ENCODE data around the gene NCSTN.
A peak's percentile ranks its signal among the peaks of the same experiment; 100 is the strongest.

Gene NCSTN

GRCh38 chr1:160342953-160343869 is at the start of gene NCSTN, which contains the start of gene COPA:
TSS of gene NCSTN (plus strand) at chr1:160343383. CDS start at chr1:160343397, 14 bp downstream.
TSS of gene COPA (minus strand) at chr1:160343250. CDS start at chr1:160343170, 80 bp downstream.
- Mint-ChIP-seq H3K9me3 (no peaks in the 10 kb centered on the region), H3K27me3 (no peaks in the 10 kb centered on the region), H3K4me1 (peaks cover 62% of the 10 kb centered on the region), H3K36me3 (peaks cover 19% of the 10 kb centered on the region), H3K4me3 (peak within 1 kb of the TSS; percentile 100), H3K27ac (peak within 1 kb of the TSS; percentile 100)

- Mint-ChIP-seq H3K4me1 (peaks cover 3% of the 10 kb centered on the region), H3K4me3 (no peak overlapping the region), H3K36me3 (peaks cover 20% of the 10 kb centered on the region), H3K27me3 (no peaks in the 10 kb centered on the region), H3K9me3 (no peaks in the 10 kb centered on the region), H3K27ac (no peak overlapping the region)
These were observed 47.1 kb upstream of the NCSTN start for GRCh38 chr1:160296036-160296435.

- Mint-ChIP-seq H3K4me1 (no peaks in the 10 kb centered on the region), H3K9me3 (no peaks in the 10 kb centered on the region), H3K27ac (no peak overlapping the region), H3K4me3 (no peak overlapping the region), H3K36me3 (peaks cover 13% of the 10 kb centered on the region), H3K27me3 (no peaks in the 10 kb centered on the region)
These were observed 43.0 kb upstream of the NCSTN start for GRCh38 chr1:160300173-160300572.

GRCh38 chr1:160307118-160307791 is 35.9 kb upstream of the NCSTN start:
- no peak overlapping the region for H3K27ac Mint-ChIP-seq
- H3K4me3 Mint-ChIP-seq, result no peak overlapping the region
- no peaks in the 10 kb centered on the region for H3K27me3 Mint-ChIP-seq
- H3K36me3 Mint-ChIP-seq, result peaks cover 22% of the 10 kb centered on the region
- no peaks in the 10 kb centered on the region for H3K4me1 Mint-ChIP-seq
- no peaks in the 10 kb centered on the region for H3K9me3 Mint-ChIP-seq

- Mint-ChIP-seq H3K4me1 (no peaks in the 10 kb centered on the region), H3K36me3 (peaks cover 26% of the 10 kb centered on the region), H3K27me3 (no peaks in the 10 kb centered on the region), H3K9me3 (no peaks in the 10 kb centered on the region), H3K27ac (no peak overlapping the region), H3K4me3 (no peak overlapping the region)
These were observed 34.6 kb upstream of the NCSTN start for GRCh38 chr1:160308451-160309184.

- Mint-ChIP-seq H3K4me1 (peaks cover 3% of the 10 kb centered on the region), H3K27ac (no peak overlapping the region), H3K36me3 (peaks cover 27% of the 10 kb centered on the region), H3K27me3 (no peaks in the 10 kb centered on the region), H3K9me3 (no peaks in the 10 kb centered on the region), H3K4me3 (no peak overlapping the region)
These were observed 34.0 kb upstream of the NCSTN start for GRCh38 chr1:160309185-160309557.

GRCh38 chr1:160309571-160309970 is 33.6 kb upstream of the NCSTN start:
- H3K36me3 Mint-ChIP-seq, result peaks cover 27% of the 10 kb centered on the region
- no peak overlapping the region for H3K27ac Mint-ChIP-seq
- no peak overlapping the region for H3K4me3 Mint-ChIP-seq
- H3K27me3 Mint-ChIP-seq, result no peaks in the 10 kb centered on the region
- peaks cover 4% of the 10 kb centered on the region for H3K4me1 Mint-ChIP-seq
- no peaks in the 10 kb centered on the region for H3K9me3 Mint-ChIP-seq

GRCh38 chr1:160315359-160315758 is 27.8 kb upstream of the NCSTN start:
- peaks cover 7% of the 10 kb centered on the region for H3K9me3 Mint-ChIP-seq
- H3K36me3 Mint-ChIP-seq, result peaks cover 49% of the 10 kb centered on the region
- H3K27me3 Mint-ChIP-seq, result no peaks in the 10 kb centered on the region
- H3K27ac Mint-ChIP-seq, result peak overlapping the region; percentile 30
- peaks cover 29% of the 10 kb centered on the region for H3K4me1 Mint-ChIP-seq
- H3K4me3 Mint-ChIP-seq, result no peak overlapping the region

- H3K27me3 Mint-ChIP-seq, result no peaks in the 10 kb centered on the region
- H3K4me3 Mint-ChIP-seq, result no peak overlapping the region
- H3K27ac Mint-ChIP-seq, result no peak overlapping the region
- H3K9me3 Mint-ChIP-seq, result no peaks in the 10 kb centered on the region
- peaks cover 39% of the 10 kb centered on the region for H3K36me3 Mint-ChIP-seq
- H3K4me1 Mint-ChIP-seq, result peaks cover 31% of the 10 kb centered on the region
These were observed 20.4 kb upstream of the NCSTN start for GRCh38 chr1:160322831-160323230.

GRCh38 chr1:160325252-160325651 is 17.9 kb upstream of the NCSTN start:
- Mint-ChIP-seq H3K4me1 (peaks cover 17% of the 10 kb centered on the region), H3K27me3 (no peaks in the 10 kb centered on the region), H3K9me3 (no peaks in the 10 kb centered on the region), H3K27ac (peak overlapping the region; percentile 54), H3K4me3 (no peak overlapping the region), H3K36me3 (peaks cover 32% of the 10 kb centered on the region)

GRCh38 chr1:160326418-160326817 is 16.8 kb upstream of the NCSTN start:
- Mint-ChIP-seq H3K4me3 (no peak overlapping the region), H3K36me3 (peaks cover 30% of the 10 kb centered on the region), H3K27me3 (no peaks in the 10 kb centered on the region), H3K4me1 (peaks cover 10% of the 10 kb centered on the region), H3K9me3 (no peaks in the 10 kb centered on the region), H3K27ac (no peak overlapping the region)

GRCh38 chr1:160328184-160328583 is 15.0 kb upstream of the NCSTN start:
- no peaks in the 10 kb centered on the region for H3K27me3 Mint-ChIP-seq
- H3K36me3 Mint-ChIP-seq, result peaks cover 22% of the 10 kb centered on the region
- H3K4me3 Mint-ChIP-seq, result no peak overlapping the region
- H3K9me3 Mint-ChIP-seq, result no peaks in the 10 kb centered on the region
- H3K27ac Mint-ChIP-seq, result no peak overlapping the region
- H3K4me1 Mint-ChIP-seq, result peaks cover 3% of the 10 kb centered on the region

- H3K4me3 Mint-ChIP-seq, result no peak overlapping the region
- no peaks in the 10 kb centered on the region for H3K27me3 Mint-ChIP-seq
- no peaks in the 10 kb centered on the region for H3K9me3 Mint-ChIP-seq
- H3K27ac Mint-ChIP-seq, result peak overlapping the region; percentile 71
- H3K36me3 Mint-ChIP-seq, result peaks cover 20% of the 10 kb centered on the region
- H3K4me1 Mint-ChIP-seq, result peaks cover 3% of the 10 kb centered on the region
These were observed 13.1 kb upstream of the NCSTN start for GRCh38 chr1:160330119-160330518.

GRCh38 chr1:160332516-160332915 is 10.7 kb upstream of the NCSTN start:
- Mint-ChIP-seq H3K36me3 (peaks cover 11% of the 10 kb centered on the region), H3K9me3 (no peaks in the 10 kb centered on the region), H3K4me1 (peaks cover 10% of the 10 kb centered on the region), H3K4me3 (no peak overlapping the region), H3K27ac (peak overlapping the region; percentile 17), H3K27me3 (no peaks in the 10 kb centered on the region)

GRCh38 chr1:160338580-160338979 is 4.6 kb upstream of the NCSTN start:
- H3K4me3 Mint-ChIP-seq, result no peak overlapping the region
- no peak overlapping the region for H3K27ac Mint-ChIP-seq
- no peaks in the 10 kb centered on the region for H3K9me3 Mint-ChIP-seq
- no peaks in the 10 kb centered on the region for H3K27me3 Mint-ChIP-seq
- peaks cover 14% of the 10 kb centered on the region for H3K36me3 Mint-ChIP-seq
- H3K4me1 Mint-ChIP-seq, result peaks cover 53% of the 10 kb centered on the region
